IMR-90 (cell line): ENCODE measurements around the gene CAV2. TPM values are rescaled to one million over a fixed set of nuclear protein-coding genes. Genes with fewer than 3 reads are reported as not detected.

Source experiments
- ATAC-seq: fragments of 200-7000 bp; cut with Tn5 transposase; 2 replicates; pipeline ENCODE4 v1.9.1; 2020; ENCODE audit warnings: low read depth, mild to moderate bottlenecking, moderate library complexity
- BruUV-seq: library from RNA; stranded (reverse); fragments of 400-500 nt; replicated peaks from 2 replicates; lab custom pipeline; 2021; lab: Mats Ljungman, UMichigan
- CTCF ChIA-PET: fragments of 300-600 bp; formaldehyde crosslinking; extraction: SDS; loops from one replicate; lab custom pipeline; 2021; ENCODE audit warnings: antibody characterized with exemption; lab: Yijun Ruan, JAX
- POLR2A ChIA-PET: fragments of 300-600 bp; sonication (Branson Sonifier 250); formaldehyde crosslinking; loops from one replicate; lab custom pipeline; 2022; ENCODE audit warnings: antibody characterized with exemption; ENCODE audit not compliant: unreplicated experiment; lab: Charles Lee
- DNase-seq: peaks from one replicate; pipeline ENCODE4 v3.0.0; 2013
- H2AFZ ChIP-seq: replicated peaks from 2 replicates; pipeline ENCODE3; 2013; ENCODE audit warnings: low read length, mild to moderate bottlenecking; ENCODE audit not compliant: poor library complexity
- H2AK5ac ChIP-seq: 2 replicates; pipeline ENCODE4 v1.6.1; 2013; ENCODE audit warnings: low read depth, low read length, inconsistent platforms
- H2AK9ac ChIP-seq: replicated peaks from 2 replicates; pipeline ENCODE3; 2013; ENCODE audit warnings: mild to moderate bottlenecking, low read depth, low read length, moderate library complexity; ENCODE audit not compliant: poor library complexity
- H2BK120ac ChIP-seq: 2 replicates; pipeline ENCODE4 v1.6.1; 2013; ENCODE audit warnings: low read depth, low read length, inconsistent platforms
- H2BK15ac ChIP-seq: 3 replicates; pipeline ENCODE4 v1.6.1; 2013; ENCODE audit warnings: low read depth, low read length, inconsistent platforms
- H2BK20ac ChIP-seq: 2 replicates; pipeline ENCODE4 v1.6.1; 2013; ENCODE audit warnings: low read depth, mild to moderate bottlenecking, inconsistent platforms, low read length, moderate library complexity
- H2BK5ac ChIP-seq: 2 replicates; pipeline ENCODE4 v1.6.1; 2013; ENCODE audit warnings: mild to moderate bottlenecking, low read depth, low read length, inconsistent platforms; ENCODE audit not compliant: poor library complexity, severe bottlenecking
- H3K14ac ChIP-seq: replicated peaks from 2 replicates; pipeline ENCODE4 v1.6.1; 2013; ENCODE audit warnings: low read depth, low read length, inconsistent platforms
- H3K18ac ChIP-seq: 2 replicates; pipeline ENCODE4 v1.6.1; 2013; ENCODE audit warnings: low read depth, low read length, control low read depth
- H3K23ac ChIP-seq: 2 replicates; pipeline ENCODE4 v1.6.1; 2013; ENCODE audit warnings: low read depth, low read length, inconsistent platforms
- H3K27ac ChIP-seq: 2 replicates; pipeline ENCODE4 v1.5.1; 2013; ENCODE audit warnings: mild to moderate bottlenecking, control low read depth, low read length; ENCODE audit not compliant: insufficient read depth
- H3K27me3 ChIP-seq: 2 replicates; pipeline ENCODE4 v1.6.1; 2013; ENCODE audit warnings: low read length; ENCODE audit not compliant: control insufficient read depth, insufficient read depth
- H3K36me3 ChIP-seq: 2 replicates; pipeline ENCODE4 v1.6.1; 2013; ENCODE audit warnings: low read length, mixed read lengths; ENCODE audit not compliant: control insufficient read depth, insufficient read depth
- H3K4ac ChIP-seq: 2 replicates; pipeline ENCODE4 v1.6.1; 2013; ENCODE audit warnings: low read depth, low read length, inconsistent platforms
- H3K4me1 ChIP-seq: 2 replicates; pipeline ENCODE4 v1.6.1; 2013; ENCODE audit warnings: low read length, mixed read lengths; ENCODE audit not compliant: control insufficient read depth, insufficient read depth
- H3K4me2 ChIP-seq: 2 replicates; pipeline ENCODE4 v1.6.1; 2013; ENCODE audit warnings: low read depth, mild to moderate bottlenecking, control low read depth, low read length, moderate library complexity
- H3K4me3 ChIP-seq: 2 replicates; pipeline ENCODE4 v1.5.1; 2013; ENCODE audit warnings: low read depth, mild to moderate bottlenecking, control low read depth, low read length, moderate library complexity; ENCODE audit not compliant: insufficient read depth
- H3K56ac ChIP-seq: 2 replicates; pipeline ENCODE4 v1.6.1; 2013; ENCODE audit warnings: low read length, inconsistent platforms; ENCODE audit not compliant: insufficient read depth; ENCODE audit errors: extremely low read depth
- H3K79me1 ChIP-seq, 2 experiments: 2 replicates each; pipeline ENCODE4 v1.6.1; 2013; ENCODE audit warnings: low read length in 2 of 2, inconsistent platforms in 1 of 2, low read depth in 1 of 2
- H3K9ac ChIP-seq: 2 replicates; pipeline ENCODE4 v1.6.1; 2013; ENCODE audit warnings: low read depth, low read length, control low read depth
- H3K9me1 ChIP-seq: 2 replicates; pipeline ENCODE4 v1.6.1; 2013; ENCODE audit warnings: low read length, inconsistent platforms; ENCODE audit not compliant: insufficient read depth
- H3K9me3 ChIP-seq: 2 replicates; pipeline ENCODE4 v1.6.1; 2013; ENCODE audit warnings: low read length; ENCODE audit not compliant: control insufficient read depth, insufficient read depth
- H4K20me1 ChIP-seq: 2 replicates; pipeline ENCODE4 v1.6.1; 2013; ENCODE audit warnings: low read length, inconsistent platforms; ENCODE audit not compliant: insufficient read depth
- H4K5ac ChIP-seq: 2 replicates; pipeline ENCODE4 v1.6.1; 2013; ENCODE audit warnings: mild to moderate bottlenecking, low read depth, low read length, control low read depth
- H4K8ac ChIP-seq, 2 experiments: 2 replicates each; pipeline ENCODE4 v1.6.1; 2013; ENCODE audit warnings: low read depth in 2 of 2, low read length in 2 of 2, control low read depth in 1 of 2, inconsistent platforms in 1 of 2
- H4K91ac ChIP-seq: 2 replicates; pipeline ENCODE4 v1.6.1; 2013; ENCODE audit warnings: low read depth, low read length, inconsistent platforms; ENCODE audit not compliant: insufficient read depth
- CEBPB ChIP-seq: IDR thresholded peaks from 2 replicates; pipeline ENCODE4 v1.6.1; 2012; ENCODE audit warnings: low read depth, low read length, improper control_type of control experiment
- CHD1 ChIP-seq: IDR thresholded peaks from 2 replicates; pipeline ENCODE4 v1.6.1; 2012; ENCODE audit warnings: low read depth, low read length, improper control_type of control experiment
- MAFK ChIP-seq: IDR thresholded peaks from 2 replicates; pipeline ENCODE4 v1.6.1; 2012; ENCODE audit warnings: low read depth, low read length, improper control_type of control experiment
- NFE2L2 ChIP-seq: fragments of 150-350 bp; IDR thresholded peaks from 2 replicates; pipeline ENCODE4 v1.6.1; 2016; ENCODE audit warnings: low read depth, mild to moderate bottlenecking, low read length
- POLR2A ChIP-seq: IDR thresholded peaks from 2 replicates; pipeline ENCODE4 v1.6.1; 2012; ENCODE audit warnings: mild to moderate bottlenecking, low read depth, low read length
- RFX5 ChIP-seq: IDR thresholded peaks from 2 replicates; pipeline ENCODE4 v1.8.0; 2012; ENCODE audit warnings: low read depth, mild to moderate bottlenecking, low read length, moderate library complexity
- SMC3 ChIP-seq: fragments of 150-350 bp; IDR thresholded peaks from 2 replicates; pipeline ENCODE4 v1.6.1; 2016; ENCODE audit warnings: low read depth, mild to moderate bottlenecking, antibody characterized with exemption, low read length, moderate library complexity
- WGBS, 2 experiments: methylation state at CpG; one replicate each; pipeline versions ENCODE4 v1.1.5 to v1.1.7; 2013; ENCODE audit warnings: missing lambda C conversion rate in 2 of 2; ENCODE audit not compliant: insufficient read length in 1 of 2; ENCODE audit errors: extremely low coverage in 2 of 2; 5-methylcytosine and 5-hydroxymethylcytosine counted together
- dilution Hi-C: fragments of 300-500 bp; cut with HindIII; formaldehyde crosslinking; loops from one replicate; pipeline ENCODE4 v1.14.3; 2018; ENCODE audit warnings: low sequenced_read_pairs; ENCODE audit not compliant: unreplicated experiment
- in situ Hi-C: fragments of 300-500 bp; cut with MboI; formaldehyde crosslinking; loops from 3 replicates; pipeline ENCODE4 v1.14.3; 2019; ENCODE audit warnings: low sequenced_read_pairs, inconsistent platforms, mixed read lengths
- intact Hi-C: fragments of 100-400 bp; cut with micrococcal nuclease; formaldehyde crosslinking; loops from 2 replicates; pipeline ENCODE4 v1.10.0; 2022
- polyA plus RNA-seq, 3 experiments: library from polyadenylated mRNA; depleted of rRNA; stranded (reverse); fragments of >200 nt; gene quantifications; 2 replicates each; pipeline ENCODE4 v1.2.3, GENCODE V29; 2012; ENCODE audit warnings: low replicate concordance in 1 of 3
- total RNA-seq: library from RNA; depleted of rRNA; stranded (reverse); fragments of >200 nt; gene quantifications from 2 replicates; pipeline ENCODE4 v1.2.3, GENCODE V29; 2012

Gene CAV2
- total and polyA plus RNA-seq, 2 of the 4 experiments (the other 2 are of a cell fraction), result 199 to 265 TPM

GRCh38 chr7:116501425-116502167, 2.1 kb downstream of the CAV2 start:
- peaks cover 8% of the 10 kb centered on the region for H3K36me3 ChIP-seq
- DNase-seq, result peak; percentile 76

More at GRCh38 chr7:116501425-116502167, 2.1 kb downstream of the CAV2 start:
- Histone ChIP-seq H2AK9ac (no peak overlapping the region), H2BK120ac (peak overlapping the region; percentile 66; the same call in 1 of the 2 replicates), H2BK15ac (peak overlapping the region; percentile 9; the same call in 2 of the 3 replicates), H3K23ac (peak overlapping the region; percentile 92), H3K9me1 (peaks cover 15% of the 10 kb centered on the region), H4K5ac (peak overlapping the region; percentile 4; the same call in 1 of the 2 replicates), H3K56ac (peak overlapping the region; percentile 95), H3K27me3 (no peaks in the 10 kb centered on the region), H3K79me1 (peaks cover 13 to 46% of the 10 kb centered on the region in 2 experiments), H2AFZ (no peak overlapping the region), H4K20me1 (peaks cover 6% of the 10 kb centered on the region; the same call in 1 of the 2 replicates), H4K91ac (peak overlapping the region; percentile 67), H3K4ac (peak overlapping the region; percentile 71), H2AK5ac (peak overlapping the region; percentile 95), H2BK20ac (0 out of 2 replicates have a peak overlapping the region, but pooled peaks have one; percentile 4), H3K27ac (peak overlapping the region; percentile 88), H3K4me1 (peaks cover 11% of the 10 kb centered on the region), H4K8ac (peak overlapping the region; percentile 84 to 93), H3K4me3 (peak overlapping the region; percentile 88), H3K9ac (peak overlapping the region; percentile 96), H3K18ac (peak overlapping the region; percentile 82), H3K14ac (peak overlapping the region; percentile 92), H3K4me2 (peak overlapping the region; percentile 96), H3K9me3 (no peaks in the 10 kb centered on the region), H2BK5ac (peak overlapping the region; percentile 94)
- in situ Hi-C loops (no loop called here), intact Hi-C loops (loop anchor here (2.0 to 5.0 kb wide), 3 partner anchors 25 to 231 kb away; no protein-coding TSS in a partner anchor), dilution Hi-C loops (loop anchor here (25.0 kb wide), 1 partner anchor 239 kb away; no protein-coding TSS in a partner anchor)
- TF ChIP-seq MAFK (peak; percentile 37), NFE2L2 (no peak), CHD1 (no peak), SMC3 (0 out of 2 replicates have a peak, but pooled peaks have one; percentile 9), RFX5 (no peak), POLR2A (no peak), CEBPB (0 out of 2 replicates have a peak, but pooled peaks have one; percentile 38)
- WGBS, 2 experiments, result no CpG with 5 or more reads among the region's 5 CpGs
- no peak for ATAC-seq
- BruUV-seq, result no TSS peak
- POLR2A ChIA-PET, result interaction anchor here (0.7 to 0.9 kb wide), 3 partner anchors 9 to 230 kb away, joined by 3 to 5 read pairs (median 3); no protein-coding TSS in a partner anchor
- CTCF ChIA-PET, result interaction anchor here (0.6 to 2.0 kb wide), 4 partner anchors 24 to 88 kb away, joined by 3 to 9 read pairs (median 3); no protein-coding TSS in a partner anchor
